CD4-positive, CD25-positive, alpha-beta regulatory T cell (primary cell): ENCODE data around the gene IQCE. TPM values are rescaled to one million over a fixed set of nuclear protein-coding genes. Genes with fewer than 3 reads are reported as not detected.

ENCODE experiments used
- ATAC-seq, 2 donors: fragments of 150-1000 bp; cut with Tn5 transposase; one replicate each; pipeline ENCODE4 v1.10.0; 2021; ENCODE audit warnings: low read depth in 2 of 2, moderate number of reproducible peaks in 2 of 2, moderate library complexity in 1 of 2
- DNase-seq, 3 donors: peaks; one replicate each; pipeline versions ENCODE4 v3.0.0 to v3.0.0-alpha.2; 2012 to 2022; ENCODE audit warnings: mixed read lengths in 1 of 3
- H3K27ac ChIP-seq: one replicate; pipeline ENCODE4 v1.7.0; 2013; ENCODE audit warnings: mild to moderate bottlenecking, low read length; ENCODE audit not compliant: insufficient read depth, poor library complexity, severe bottlenecking
- H3K27me3 ChIP-seq: one replicate; pipeline ENCODE4 v1.7.0; 2013; ENCODE audit warnings: low read length; ENCODE audit not compliant: control insufficient read depth, insufficient read depth
- H3K36me3 ChIP-seq: one replicate; pipeline ENCODE4 v1.7.0; 2013; ENCODE audit warnings: mild to moderate bottlenecking, low read length, moderate library complexity; ENCODE audit not compliant: control insufficient read depth, insufficient read depth
- H3K4me1 ChIP-seq: 2 replicates; pipeline ENCODE4 v1.7.0; 2013; ENCODE audit warnings: mild to moderate bottlenecking, low read length; ENCODE audit not compliant: insufficient read depth, control insufficient read depth, poor library complexity, severe bottlenecking
- H3K4me3 ChIP-seq: one replicate; pipeline ENCODE4 v1.7.0; 2013; ENCODE audit warnings: low read depth, mild to moderate bottlenecking, low read length, moderate library complexity
- H3K9me3 ChIP-seq, 2 experiments: 1 replicate in 1 of 2; 2 replicates in 1 of 2; pipeline ENCODE4 v1.7.0; 2013; ENCODE audit warnings: low read length in 2 of 2, mild to moderate bottlenecking in 1 of 2, moderate library complexity in 1 of 2; ENCODE audit not compliant: control insufficient read depth in 2 of 2
- H3K27ac Mint-ChIP-seq, 3 donors: one replicate each; pipeline ENCODE4 v1.8.0; 2020 to 2022; ENCODE audit warnings: mild to moderate bottlenecking in 3 of 3, mixed read lengths in 3 of 3, moderate library complexity in 2 of 3
- H3K27me3 Mint-ChIP-seq: one replicate; pipeline ENCODE4 v1.8.0; 2022; ENCODE audit warnings: mild to moderate bottlenecking, mixed read lengths
- H3K36me3 Mint-ChIP-seq: one replicate; pipeline ENCODE4 v1.8.0; 2020; ENCODE audit warnings: mixed read lengths
- H3K4me1 Mint-ChIP-seq, 4 donors: one replicate each; pipeline ENCODE4 v1.8.0; 2020 to 2022; ENCODE audit warnings: mixed read lengths in 4 of 4, mild to moderate bottlenecking in 1 of 4
- H3K4me3 Mint-ChIP-seq, 4 donors: one replicate each; pipeline ENCODE4 v1.8.0; 2020 to 2022; ENCODE audit warnings: mild to moderate bottlenecking in 4 of 4, mixed read lengths in 4 of 4, moderate library complexity in 3 of 4
- H3K9me3 Mint-ChIP-seq, 7 donors: one replicate each; pipeline ENCODE4 v1.8.0; 2020 to 2022; ENCODE audit warnings: mixed read lengths in 7 of 7, mild to moderate bottlenecking in 3 of 7, moderate library complexity in 2 of 7
- polyA plus RNA-seq, 4 donors: library from polyadenylated mRNA; unstranded; fragments of 300-500 nt; fragmentation: Illumina TruSeq; gene quantifications; one replicate each; pipeline ENCODE4 v1.2.3, GENCODE V29; 2021
- total RNA-seq: library from RNA; stranded (reverse); gene quantifications from one replicate; pipeline ENCODE4 v1.2.3, GENCODE V29; 2022

The IQCE gene
- total and polyA plus RNA-seq, 5 donors from 2014 or later: 0.69 to 6.6 (median 1.00) TPM

DNA sequence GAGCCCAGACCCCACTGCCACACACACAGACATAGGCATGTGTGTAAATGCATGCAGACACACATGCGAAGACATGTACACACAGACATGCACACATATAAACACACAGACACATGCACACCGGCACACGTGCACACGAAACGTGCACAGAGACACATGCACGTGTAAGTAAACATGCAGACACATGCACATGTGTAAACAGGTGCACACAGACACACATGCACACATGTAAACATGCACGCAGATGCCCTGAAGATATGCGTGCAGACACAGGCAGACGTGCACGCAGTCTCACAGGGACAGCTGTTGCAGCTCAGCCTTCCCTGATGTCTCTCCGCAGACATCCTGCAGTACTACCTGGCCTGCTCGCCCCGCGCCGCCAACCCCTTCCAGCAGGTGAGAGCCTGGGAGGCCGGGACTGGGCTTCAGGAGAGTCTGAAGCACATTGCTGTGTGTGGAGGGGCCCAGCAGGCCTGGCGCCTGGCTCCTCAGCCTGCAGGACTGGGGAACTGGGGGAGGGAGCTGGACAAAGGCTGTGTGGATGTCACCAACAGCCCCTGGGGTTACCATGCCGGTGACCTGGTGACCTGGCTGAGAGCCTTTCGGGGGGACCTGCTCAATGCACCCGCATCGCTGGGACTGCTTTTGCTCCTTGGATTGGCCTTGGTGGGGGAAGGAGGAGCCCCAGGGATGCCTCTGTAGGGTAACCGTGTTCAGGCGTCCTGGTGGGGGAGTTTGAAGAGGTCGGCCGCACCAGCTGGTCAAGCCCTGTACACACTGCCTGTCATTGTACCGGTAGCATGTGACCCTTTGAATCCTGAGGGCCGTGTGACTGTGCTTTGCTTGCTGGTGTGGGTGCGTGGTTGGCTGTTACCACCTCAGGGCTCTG, 93.3 kb downstream of the IQCE start:
- Mint-ChIP-seq H3K36me3 (peaks cover 2% of the 10 kb centered on the region), H3K4me1 (peaks cover 0 to 3% (median under 1%) of the 10 kb centered on the region in 4 donors), H3K9me3 (peaks cover 0 to under 1% (median 0%) of the 10 kb centered on the region in 7 donors), H3K27me3 (no peaks in the 10 kb centered on the region), H3K27ac (no peak overlapping the region), H3K4me3 (no peak overlapping the region)
- no peak for DNase-seq
- Histone ChIP-seq H3K4me3 (no peak overlapping the region), H3K4me1 (no peaks in the 10 kb centered on the region), H3K9me3 (no peaks in the 10 kb centered on the region), H3K36me3 (no peaks in the 10 kb centered on the region), H3K27me3 (no peaks in the 10 kb centered on the region), H3K27ac (no peak overlapping the region)
- no peak for ATAC-seq

DNA sequence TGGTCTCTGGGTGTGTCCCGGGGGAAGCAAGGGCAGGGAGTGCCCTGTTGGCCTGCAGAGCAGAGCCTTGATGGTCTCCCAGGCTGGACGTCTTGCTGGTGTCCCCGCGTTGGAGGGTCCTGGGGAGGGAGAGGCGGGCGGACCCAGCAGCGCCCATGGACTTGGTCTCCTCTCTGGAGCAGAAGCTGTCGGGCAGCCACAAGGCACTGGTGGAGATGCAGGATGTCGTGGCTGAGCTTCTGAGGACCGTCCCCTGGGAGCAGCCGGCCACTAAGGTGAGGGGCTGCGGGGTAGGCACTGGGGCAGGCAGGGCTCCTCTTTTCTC, 93.9 kb downstream of the IQCE start:
- peaks cover 0 to 1% (median 0%) of the 10 kb centered on the region in 7 donors for H3K9me3 Mint-ChIP-seq
- H3K27ac Mint-ChIP-seq: no peak overlapping the region
- no peaks in the 10 kb centered on the region for H3K36me3 ChIP-seq
- H3K27me3 Mint-ChIP-seq: no peaks in the 10 kb centered on the region
- H3K36me3 Mint-ChIP-seq: peaks cover 5% of the 10 kb centered on the region
- H3K9me3 ChIP-seq: no peaks in the 10 kb centered on the region
- H3K4me1 Mint-ChIP-seq: peaks cover 0 to 6% (median 2%) of the 10 kb centered on the region in 4 donors
- no peak overlapping the region for H3K27ac ChIP-seq
- H3K4me3 ChIP-seq: no peak overlapping the region
- H3K4me1 ChIP-seq: no peaks in the 10 kb centered on the region
- H3K27me3 ChIP-seq: no peaks in the 10 kb centered on the region
- H3K4me3 Mint-ChIP-seq: no peak overlapping the region
- ATAC-seq (no peak), DNase-seq (no peak)

DNA sequence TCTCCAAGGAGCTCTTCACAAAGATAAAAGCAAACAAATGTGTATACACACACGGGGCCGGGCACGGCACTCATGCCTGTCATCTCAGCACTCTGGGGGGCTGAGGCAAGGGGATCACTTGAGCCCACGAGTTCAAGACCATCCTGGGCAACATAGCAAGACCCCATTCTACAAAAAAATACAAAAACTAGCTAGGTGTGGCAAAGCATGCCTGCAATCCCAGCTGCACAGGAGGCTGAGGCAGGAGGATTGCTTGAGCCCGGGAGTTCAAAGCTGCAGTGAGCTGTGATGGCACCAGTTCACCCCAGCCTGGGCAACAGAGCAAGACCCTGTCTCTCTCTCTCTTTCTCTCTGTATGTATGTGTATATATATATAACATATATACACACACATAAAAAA, 95.3 kb downstream of the IQCE start:
- H3K27me3 Mint-ChIP-seq: no peaks in the 10 kb centered on the region
- peaks cover 5% of the 10 kb centered on the region for H3K36me3 Mint-ChIP-seq
- Histone ChIP-seq H3K4me1 (no peaks in the 10 kb centered on the region), H3K27ac (no peak overlapping the region), H3K9me3 (no peaks in the 10 kb centered on the region), H3K36me3 (no peaks in the 10 kb centered on the region), H3K27me3 (no peaks in the 10 kb centered on the region), H3K4me3 (no peak overlapping the region)
- H3K27ac Mint-ChIP-seq: no peak overlapping the region
- no peak overlapping the region for H3K4me3 Mint-ChIP-seq
- H3K9me3 Mint-ChIP-seq: peaks cover 0 to 1% (median 0%) of the 10 kb centered on the region in 7 donors
- peaks cover 0 to 6% (median 2%) of the 10 kb centered on the region in 4 donors for H3K4me1 Mint-ChIP-seq
- DNase-seq: no peak
- no peak for ATAC-seq

DNA sequence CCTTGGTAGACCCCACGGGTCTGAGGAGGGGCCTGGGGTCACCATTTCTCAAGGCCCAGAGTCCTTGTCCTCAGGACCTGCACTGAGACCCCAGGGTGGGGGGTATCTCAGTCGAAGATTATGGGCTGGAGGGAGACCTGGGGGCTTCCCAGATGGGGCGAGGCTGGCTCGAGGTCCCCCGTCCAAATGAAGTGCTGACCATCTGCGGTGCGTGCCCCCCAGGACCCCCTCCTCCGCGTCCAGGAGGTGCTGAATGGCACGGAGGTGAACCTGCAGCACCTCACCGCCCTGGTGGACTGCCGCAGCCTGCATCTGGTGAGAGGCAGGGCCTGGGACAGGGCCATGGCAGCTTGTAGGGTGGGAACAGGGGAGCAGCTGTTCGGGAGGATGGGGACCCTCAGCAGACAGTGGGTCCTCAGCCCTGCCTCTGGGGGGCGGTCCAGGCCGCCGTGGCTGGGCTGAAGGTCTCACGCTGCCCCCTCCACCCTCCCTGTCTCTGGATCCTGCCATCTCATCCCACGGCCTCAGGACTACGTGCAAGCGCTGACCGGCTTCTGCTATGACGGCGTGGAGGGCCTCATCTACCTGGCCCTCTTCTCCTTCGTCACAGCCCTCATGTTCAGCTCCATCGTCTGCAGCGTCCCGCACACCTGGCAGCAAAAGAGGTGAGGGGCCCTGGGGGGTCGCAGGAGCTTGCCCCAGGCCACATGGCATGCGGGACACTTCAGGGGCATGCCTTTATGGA, 97.3 kb downstream of the IQCE start:
- DNase-seq (no peak), ATAC-seq (no peak)
- H3K36me3 Mint-ChIP-seq: peaks cover 5% of the 10 kb centered on the region
- Histone ChIP-seq H3K4me3 (no peak overlapping the region), H3K27ac (no peak overlapping the region), H3K9me3 (no peaks in the 10 kb centered on the region), H3K27me3 (no peaks in the 10 kb centered on the region), H3K4me1 (no peaks in the 10 kb centered on the region), H3K36me3 (no peaks in the 10 kb centered on the region)
- no peak overlapping the region for H3K4me3 Mint-ChIP-seq
- no peaks in the 10 kb centered on the region for H3K27me3 Mint-ChIP-seq
- H3K4me1 Mint-ChIP-seq: peaks cover 0 to 6% (median 2%) of the 10 kb centered on the region in 4 donors
- no peak overlapping the region for H3K27ac Mint-ChIP-seq
- H3K9me3 Mint-ChIP-seq: peaks cover 0 to 1% (median 0%) of the 10 kb centered on the region in 7 donors

DNA sequence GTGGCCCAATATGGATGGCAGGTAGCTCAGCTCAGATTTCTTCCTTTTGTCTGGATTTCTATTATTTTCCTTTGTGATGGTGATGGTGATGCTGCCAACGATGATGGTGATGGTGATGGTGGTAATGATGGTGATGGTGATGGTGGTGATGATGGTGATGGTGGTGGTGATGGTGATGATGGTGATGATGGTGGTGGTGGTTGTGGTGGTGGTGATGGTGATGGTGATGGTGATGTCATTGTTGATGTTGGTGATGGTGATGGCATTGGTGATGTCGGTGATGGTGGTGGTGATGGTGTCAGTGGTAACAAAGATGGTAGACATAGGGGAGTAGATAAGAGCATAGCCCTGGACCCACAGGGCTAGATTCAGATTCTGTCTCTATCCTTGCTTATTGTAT, 98.4 kb downstream of the IQCE start:
- Mint-ChIP-seq H3K4me1 (peaks cover 0 to 6% (median 2%) of the 10 kb centered on the region in 4 donors), H3K36me3 (peaks cover 5% of the 10 kb centered on the region), H3K27ac (no peak overlapping the region), H3K9me3 (peaks cover 0 to 1% (median 0%) of the 10 kb centered on the region in 7 donors), H3K4me3 (no peak overlapping the region), H3K27me3 (no peaks in the 10 kb centered on the region)
- Histone ChIP-seq H3K4me1 (no peaks in the 10 kb centered on the region), H3K27me3 (no peaks in the 10 kb centered on the region), H3K27ac (no peak overlapping the region), H3K9me3 (no peaks in the 10 kb centered on the region), H3K4me3 (no peak overlapping the region), H3K36me3 (no peaks in the 10 kb centered on the region)
- DNase-seq (no peak), ATAC-seq (no peak)

DNA sequence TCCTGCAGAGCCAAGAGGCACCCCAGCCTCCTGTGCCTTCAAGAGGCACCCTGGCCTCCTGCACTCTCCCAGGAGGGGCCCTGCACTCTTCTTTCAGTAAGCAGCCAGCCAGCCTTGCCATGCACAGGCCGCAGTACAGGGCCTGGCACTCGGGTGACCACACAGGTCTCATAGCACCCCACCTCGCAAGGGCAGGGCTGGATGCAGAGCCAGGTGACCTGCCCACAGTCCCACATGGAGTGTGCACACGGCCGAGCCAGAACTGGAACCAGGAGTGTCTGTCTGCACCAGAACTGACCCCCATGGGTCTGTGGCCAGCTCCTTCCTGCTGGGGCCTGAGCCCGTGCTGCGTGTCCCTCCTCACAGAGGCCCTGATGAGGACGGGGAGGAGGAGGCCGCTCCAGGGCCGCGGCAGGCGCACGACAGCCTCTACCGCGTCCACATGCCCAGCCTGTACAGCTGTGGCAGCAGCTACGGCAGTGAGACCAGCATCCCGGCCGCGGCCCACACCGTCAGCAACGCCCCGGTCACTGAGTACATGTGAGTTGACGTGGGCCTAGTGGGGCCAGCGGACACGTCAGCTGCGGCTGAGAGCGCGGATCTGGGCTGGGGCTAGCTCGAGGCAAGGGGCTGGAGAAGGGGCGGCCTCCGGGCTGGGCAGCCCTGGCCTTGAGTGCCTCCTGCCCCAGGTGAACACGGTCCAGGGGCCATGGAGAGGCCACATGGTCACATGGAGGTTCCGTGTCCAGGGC, 99.3 kb downstream of the IQCE start:
- no peak overlapping the region for H3K4me3 ChIP-seq
- DNase-seq (no peak), ATAC-seq (no peak)
- no peak overlapping the region for H3K27ac ChIP-seq
- peaks cover 0 to 1% (median 0%) of the 10 kb centered on the region in 7 donors for H3K9me3 Mint-ChIP-seq
- no peak overlapping the region for H3K4me3 Mint-ChIP-seq
- H3K27me3 ChIP-seq: no peaks in the 10 kb centered on the region
- H3K27ac Mint-ChIP-seq: no peak overlapping the region
- H3K36me3 ChIP-seq: no peaks in the 10 kb centered on the region
- H3K9me3 ChIP-seq: no peaks in the 10 kb centered on the region
- H3K27me3 Mint-ChIP-seq: no peaks in the 10 kb centered on the region
- peaks cover 0 to 6% (median 2%) of the 10 kb centered on the region in 4 donors for H3K4me1 Mint-ChIP-seq
- H3K36me3 Mint-ChIP-seq: peaks cover 5% of the 10 kb centered on the region
- H3K4me1 ChIP-seq: no peaks in the 10 kb centered on the region

DNA sequence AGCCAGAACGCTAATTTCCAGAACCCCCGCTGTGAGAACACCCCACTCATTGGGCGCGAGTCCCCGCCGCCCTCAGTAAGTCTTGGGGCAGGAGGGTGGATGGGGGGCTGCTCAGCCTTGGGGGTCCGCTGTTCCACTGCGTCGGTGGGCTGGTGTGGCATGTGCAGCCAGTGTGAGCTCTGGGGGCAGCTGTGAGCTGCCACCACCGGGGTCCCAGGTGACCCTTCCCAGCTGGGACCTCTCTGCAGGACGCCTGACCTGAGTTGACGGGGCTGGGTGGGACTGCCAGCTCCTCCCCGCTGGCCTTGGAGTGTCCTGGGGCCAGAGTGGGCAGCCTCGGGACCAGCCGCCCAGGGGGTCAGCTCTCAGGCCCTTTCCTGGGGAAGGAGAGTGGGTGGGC, 100.2 kb downstream of the IQCE start:
- DNase-seq (no peak), ATAC-seq (no peak)
- no peak overlapping the region for H3K27ac ChIP-seq
- no peaks in the 10 kb centered on the region for H3K27me3 ChIP-seq
- H3K4me1 ChIP-seq: no peaks in the 10 kb centered on the region
- Mint-ChIP-seq H3K4me1 (peaks cover 0 to 6% (median 2%) of the 10 kb centered on the region in 4 donors), H3K36me3 (peaks cover 5% of the 10 kb centered on the region), H3K27me3 (no peaks in the 10 kb centered on the region), H3K9me3 (peaks cover 0 to 1% (median 0%) of the 10 kb centered on the region in 7 donors), H3K27ac (no peak overlapping the region), H3K4me3 (no peak overlapping the region)
- no peaks in the 10 kb centered on the region for H3K9me3 ChIP-seq
- H3K36me3 ChIP-seq: no peaks in the 10 kb centered on the region
- no peak overlapping the region for H3K4me3 ChIP-seq
